A204.1 (cell line): ENCODE measurements around the gene TRIM45.

Source experiments
- FAIRE-seq: peaks from 2 replicates; lab custom pipeline; 2012; peaks lifted over from hg19 to GRCh38; lab: Jason Lieb, UNC

Gene TRIM45

GRCh38 chr1:117098287-117098890 lies 23.2 kb downstream of the TRIM45 start:
- FAIRE-seq = no peak

GRCh38 chr1:117097443-117097842 lies 24.1 kb downstream of the TRIM45 start:
- FAIRE-seq = no peak

DNA sequence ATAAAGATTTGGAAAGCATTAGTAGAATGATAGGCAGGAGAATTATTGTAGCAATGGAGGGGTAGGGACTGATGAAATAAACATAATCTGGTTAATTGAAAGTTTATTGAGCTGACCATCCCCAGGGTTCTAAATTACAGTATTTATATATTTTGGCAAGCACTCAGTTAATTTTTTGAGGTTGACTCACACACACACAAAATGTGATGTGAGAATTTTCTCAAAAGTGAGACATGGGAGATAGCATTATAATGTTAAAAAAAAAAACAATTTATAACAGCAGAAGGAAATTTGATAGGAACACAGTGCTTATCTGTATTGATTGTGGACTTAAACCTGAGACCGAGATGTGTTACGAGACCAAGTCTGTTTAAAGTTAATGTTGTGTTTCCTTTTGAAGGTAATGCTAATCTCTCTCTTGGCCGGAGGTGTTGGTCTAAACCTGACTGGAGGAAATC lies 24.6 kb downstream of the TRIM45 start:
- no peak for FAIRE-seq

- FAIRE-seq = no peak
Measured at GRCh38 chr1:117094841-117095604, 26.5 kb downstream of the TRIM45 start.

DNA sequence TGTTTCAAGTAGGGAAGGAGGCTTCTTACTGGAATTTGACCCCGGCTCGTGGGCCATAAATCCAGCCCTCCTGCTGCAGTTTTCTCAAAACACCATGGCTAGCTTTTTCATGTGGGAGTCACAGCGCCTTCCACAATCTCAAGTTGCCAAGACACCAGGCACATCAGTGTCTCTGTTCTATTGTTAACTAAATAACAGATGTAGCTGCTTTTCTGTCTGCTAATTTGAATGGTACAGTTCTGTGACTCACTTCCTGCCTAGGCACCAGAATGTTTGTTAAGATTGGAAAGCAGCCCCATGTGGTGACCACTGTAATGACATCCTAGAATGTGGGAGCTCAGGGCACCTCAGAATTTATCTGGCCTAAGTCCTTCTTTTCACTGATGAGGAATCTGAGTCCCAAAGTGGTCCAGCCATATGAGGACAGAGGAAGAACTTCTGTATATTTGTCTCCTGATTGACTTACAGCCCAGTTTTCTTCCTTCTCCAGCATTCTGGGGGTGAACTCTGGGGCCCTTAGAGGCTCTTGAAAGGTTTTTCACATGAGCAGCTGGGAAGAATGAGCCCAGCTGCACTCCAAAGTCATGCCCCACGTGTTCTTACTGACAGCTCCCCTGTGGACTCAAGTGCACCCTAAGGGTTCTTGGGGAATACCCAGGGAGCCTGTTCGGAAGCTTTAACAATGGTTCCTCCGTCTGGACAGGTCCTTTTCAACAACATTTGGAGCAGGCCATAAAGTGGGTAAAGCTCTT lies 27.5 kb downstream of the TRIM45 start:
- no peak for FAIRE-seq

- no peak for FAIRE-seq
Measured at GRCh38 chr1:117093091-117093534, 28.4 kb downstream of the TRIM45 start.

DNA sequence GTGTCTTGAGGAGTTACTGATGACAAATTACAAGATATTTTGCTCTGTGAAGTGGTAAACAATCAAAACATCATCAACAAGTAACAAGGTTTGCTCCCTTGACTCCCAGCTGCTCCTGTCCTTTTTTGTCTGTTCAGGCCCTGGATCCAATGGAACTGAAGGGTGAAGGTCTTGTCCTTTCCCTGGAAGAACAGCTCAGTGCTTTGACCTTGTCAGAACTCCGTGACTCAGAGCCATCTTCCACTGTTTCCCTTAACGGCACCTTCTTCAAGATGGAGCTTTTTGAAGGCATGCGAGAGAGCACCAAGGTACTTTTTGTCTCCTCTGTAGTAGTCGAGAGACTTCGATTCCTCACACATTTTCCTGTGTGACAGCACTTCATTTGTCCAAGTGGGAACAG lies 29.0 kb downstream of the TRIM45 start:
- no peak for FAIRE-seq

DNA sequence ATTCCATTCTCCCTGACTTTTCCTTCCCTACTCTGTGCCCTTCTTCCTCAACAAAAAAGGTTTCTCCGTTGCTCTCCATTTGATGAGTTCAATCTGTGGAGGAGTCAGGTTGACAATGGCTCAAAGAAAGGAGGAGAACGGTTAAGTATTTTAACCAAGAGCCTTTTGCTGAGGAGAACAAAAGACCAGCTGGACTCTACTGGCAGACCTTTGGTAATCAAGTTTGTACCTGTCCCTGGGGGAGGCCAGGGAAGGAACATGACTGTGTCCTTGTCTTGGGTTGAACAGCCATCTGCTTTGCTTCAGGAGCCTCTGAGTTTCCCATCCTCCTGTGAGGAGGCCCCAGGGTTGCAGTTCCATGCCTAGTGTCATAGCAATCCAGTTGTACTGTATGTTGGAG lies 31.6 kb downstream of the TRIM45 start:
- no peak for FAIRE-seq

- FAIRE-seq = no peak
Measured at GRCh38 chr1:117087686-117088085, 33.9 kb downstream of the TRIM45 start.

DNA sequence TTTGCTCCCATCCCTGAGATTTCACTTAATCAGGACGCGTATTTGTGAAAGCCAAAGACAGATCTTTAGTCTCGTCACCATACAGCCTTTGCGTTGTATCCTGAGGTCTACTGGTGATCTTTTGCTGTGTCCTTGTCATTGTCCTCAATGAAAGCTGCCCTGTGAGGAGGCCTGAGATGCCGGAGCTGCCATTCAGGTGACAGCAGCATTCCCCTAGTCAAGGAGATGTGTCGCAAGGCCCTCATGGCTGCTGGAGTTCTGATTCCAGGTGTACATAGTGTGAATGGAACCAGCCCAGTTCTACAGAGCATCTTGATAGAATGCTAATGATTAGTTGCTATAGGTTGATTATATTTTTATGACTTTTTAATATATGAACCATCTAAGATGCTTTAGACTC lies 37.3 kb downstream of the TRIM45 start:
- FAIRE-seq = no peak

- FAIRE-seq = no peak
Measured at GRCh38 chr1:117079737-117080136, 41.8 kb downstream of the TRIM45 start.

DNA sequence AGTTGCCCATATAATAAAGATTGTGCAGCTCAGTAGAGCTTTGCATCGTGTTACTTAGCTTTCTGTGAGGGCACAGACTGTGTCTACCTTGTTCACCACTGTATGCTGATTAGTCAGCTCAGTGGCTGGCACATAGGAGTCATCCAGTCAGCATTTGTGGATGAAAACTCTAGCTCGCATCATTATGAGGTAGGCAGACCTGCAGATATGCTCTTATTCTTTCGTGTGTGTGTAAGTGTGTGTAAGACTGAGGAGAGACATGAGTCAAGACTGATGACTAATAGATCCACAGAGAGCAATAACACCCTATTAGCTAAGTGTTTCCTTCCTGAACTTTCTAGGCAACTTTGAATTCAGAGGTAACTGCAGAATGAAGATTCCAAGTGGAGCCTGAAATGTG lies 44.3 kb downstream of the TRIM45 start:
- no peak for FAIRE-seq

GRCh38 chr1:117076648-117077047 lies 44.9 kb downstream of the TRIM45 start:
- no peak for FAIRE-seq

DNA sequence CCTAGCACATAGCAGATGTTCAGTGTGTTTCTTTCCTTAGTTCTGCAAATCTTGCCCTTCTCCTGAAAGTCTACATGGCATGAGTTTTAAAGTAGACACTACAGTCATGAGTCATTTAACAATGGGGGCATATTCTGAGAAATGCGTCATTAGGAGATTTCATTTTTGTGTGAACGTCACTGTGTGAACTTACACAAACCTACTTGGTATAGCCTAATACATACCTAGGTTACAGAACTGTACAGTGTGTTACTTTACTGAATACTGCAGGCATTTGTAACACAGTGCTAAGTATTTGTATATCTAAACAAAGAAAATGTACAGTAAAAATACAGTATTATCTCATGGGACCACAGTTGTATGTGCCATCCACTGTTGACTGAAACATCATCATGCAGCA lies 51.4 kb downstream of the TRIM45 start:
- FAIRE-seq = no peak

DNA sequence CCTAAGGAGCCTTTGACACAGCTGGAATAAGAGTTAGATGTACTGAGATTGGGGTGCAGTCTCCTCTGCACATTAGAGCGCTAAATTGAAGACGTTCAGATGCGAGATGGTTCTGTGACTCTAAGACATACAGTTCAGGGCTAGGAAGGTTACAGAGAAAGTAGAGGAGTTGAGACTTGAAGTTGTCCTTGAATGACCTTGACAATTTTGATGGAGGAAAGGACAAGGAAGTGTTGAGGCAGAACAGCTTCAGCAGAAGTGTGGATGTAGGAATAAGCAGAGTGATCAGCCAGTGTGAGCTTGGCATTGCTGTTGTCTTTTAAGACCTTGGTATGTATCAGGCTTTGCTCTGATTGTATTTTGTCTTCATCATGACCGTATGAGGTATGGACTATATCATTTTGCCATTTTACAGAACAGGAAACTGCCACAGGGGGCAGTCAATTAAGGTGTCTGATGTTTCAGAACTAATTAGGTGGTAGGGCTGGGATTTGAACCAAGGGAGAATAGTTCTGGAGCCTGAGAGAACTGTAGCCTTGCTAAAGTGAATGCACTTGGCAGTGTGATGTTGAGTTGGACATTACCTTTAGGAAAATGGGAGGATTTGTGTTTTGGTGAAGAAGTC lies 52.2 kb downstream of the TRIM45 start:
- no peak for FAIRE-seq

- no peak for FAIRE-seq
Measured at GRCh38 chr1:117068580-117068979, 53.0 kb downstream of the TRIM45 start.

- FAIRE-seq = no peak
Measured at GRCh38 chr1:117067533-117068370, 53.8 kb downstream of the TRIM45 start.

GRCh38 chr1:117066367-117066766 lies 55.2 kb downstream of the TRIM45 start:
- no peak for FAIRE-seq

GRCh38 chr1:117061986-117062415 lies 59.5 kb downstream of the TRIM45 start:
- no peak for FAIRE-seq
